GM18507 (cell line): ENCODE measurements around the gene MECP2.

ENCODE experiments used
- DNase-seq: peaks from one replicate; pipeline ENCODE4 v3.0.0; 2011; ENCODE audit warnings: low read depth; ENCODE audit not compliant: insufficient read length; ENCODE audit errors: extremely low spot score
- FAIRE-seq: peaks from 2 replicates; lab custom pipeline; 2011; peaks lifted over from hg19 to GRCh38; lab: Jason Lieb, UNC

Gene MECP2

DNA sequence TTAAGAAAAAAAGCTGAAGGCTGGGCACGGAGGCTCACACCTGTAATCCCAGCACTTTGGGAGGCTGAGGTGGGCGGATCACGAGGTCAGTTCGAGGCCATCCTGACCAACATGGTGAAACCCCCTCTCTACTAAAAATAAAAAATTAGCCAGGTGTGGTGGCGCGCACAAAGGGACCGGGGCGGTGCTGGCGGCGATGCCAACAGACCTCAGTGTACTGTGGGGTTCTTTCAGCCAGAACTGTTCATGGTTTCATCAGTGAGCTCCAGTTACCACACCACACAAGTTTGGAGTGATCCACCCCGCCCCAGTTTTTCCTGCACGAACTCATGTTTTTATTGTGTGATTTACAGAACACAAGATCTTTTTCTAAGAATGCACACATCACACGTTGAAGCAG is 56.7 kb downstream of the MECP2 start:
- no peak for FAIRE-seq

DNA sequence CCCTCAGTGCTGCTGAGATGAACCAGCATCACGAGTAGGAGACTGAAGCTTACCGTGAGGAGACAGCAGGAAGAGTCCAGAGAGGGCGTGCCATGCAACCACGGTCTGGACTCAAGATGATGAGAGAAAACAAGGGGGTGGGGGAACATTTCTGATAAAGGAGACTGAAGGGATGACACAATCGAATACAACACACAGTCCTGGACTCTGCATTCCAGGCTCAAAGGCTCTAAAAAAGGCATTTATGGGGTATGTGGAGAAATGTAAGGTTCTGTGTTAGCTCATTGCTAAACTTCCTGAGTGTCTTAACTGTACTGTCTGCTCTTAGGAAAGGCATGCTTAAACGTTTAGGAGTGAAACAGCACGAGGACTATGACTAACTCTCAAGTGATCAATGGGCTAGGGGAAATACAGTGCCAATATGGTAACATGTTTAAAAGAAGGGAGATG is 57.2 kb downstream of the MECP2 start:
- FAIRE-seq, result peak; percentile 65

More for the DNA sequence above, 56.7 kb downstream of the MECP2 start:
- DNase-seq, result no peak

DNA sequence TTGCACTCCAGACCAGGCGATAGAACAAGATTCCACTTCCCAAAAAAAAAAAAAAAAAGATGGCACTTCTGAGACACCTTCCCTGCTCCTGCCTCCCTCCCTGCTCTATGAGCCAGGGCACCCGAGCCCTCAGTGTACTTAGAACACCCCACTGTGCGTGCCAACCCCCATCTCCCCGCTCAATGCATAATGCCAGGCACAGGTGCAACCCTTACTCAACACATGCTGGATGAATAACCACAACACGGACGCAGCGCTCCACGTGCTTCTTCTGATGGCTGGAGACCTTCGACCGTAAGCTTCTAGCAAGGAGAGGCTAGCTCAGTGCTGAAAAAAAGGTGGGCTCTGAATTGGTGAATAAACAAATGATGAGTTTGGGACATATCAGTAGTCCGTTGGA is 57.9 kb downstream of the MECP2 start:
- no peak for FAIRE-seq
- DNase-seq, result no peak

More for the DNA sequence above, 57.2 kb downstream of the MECP2 start:
- no peak for DNase-seq

DNA sequence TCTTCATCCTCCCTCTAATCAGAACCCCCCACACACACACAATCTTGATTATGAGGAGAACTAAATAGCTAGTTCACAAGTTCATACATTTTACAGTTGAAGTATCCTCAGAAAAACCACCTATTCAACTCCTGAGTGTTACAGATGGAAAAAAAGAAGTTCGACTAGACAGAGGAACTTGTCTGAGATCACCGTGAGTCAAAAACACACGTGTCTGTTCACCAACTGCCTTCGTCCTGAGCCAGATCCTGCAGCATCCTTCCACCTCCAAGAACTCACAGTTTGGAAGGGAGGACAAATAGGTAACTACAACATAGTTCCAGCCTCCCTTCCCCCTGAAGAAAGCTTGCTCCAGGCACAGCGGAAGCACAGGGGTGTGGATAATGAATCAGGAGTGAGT is 58.9 kb downstream of the MECP2 start:
- DNase-seq (no peak), FAIRE-seq (no peak)

DNA sequence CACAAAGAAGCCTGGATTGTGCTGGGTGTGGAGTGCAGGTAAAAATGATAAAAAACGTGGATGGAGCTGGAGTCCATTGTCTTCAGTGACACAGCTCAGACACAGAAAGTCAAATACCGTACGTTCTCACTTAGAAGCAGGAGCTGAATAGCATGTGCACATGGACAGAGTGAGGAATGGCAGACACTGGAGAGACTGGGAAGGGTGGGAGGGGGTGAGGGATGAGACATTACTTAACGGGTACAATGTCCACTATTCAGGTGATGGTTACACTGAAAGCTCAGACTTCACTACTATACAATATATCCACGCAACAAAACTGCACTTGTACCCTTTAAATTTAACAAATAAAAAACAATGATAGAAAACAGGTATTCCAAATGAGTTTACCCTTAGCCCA is 59.8 kb downstream of the MECP2 start:
- FAIRE-seq (no peak), DNase-seq (no peak)

DNA sequence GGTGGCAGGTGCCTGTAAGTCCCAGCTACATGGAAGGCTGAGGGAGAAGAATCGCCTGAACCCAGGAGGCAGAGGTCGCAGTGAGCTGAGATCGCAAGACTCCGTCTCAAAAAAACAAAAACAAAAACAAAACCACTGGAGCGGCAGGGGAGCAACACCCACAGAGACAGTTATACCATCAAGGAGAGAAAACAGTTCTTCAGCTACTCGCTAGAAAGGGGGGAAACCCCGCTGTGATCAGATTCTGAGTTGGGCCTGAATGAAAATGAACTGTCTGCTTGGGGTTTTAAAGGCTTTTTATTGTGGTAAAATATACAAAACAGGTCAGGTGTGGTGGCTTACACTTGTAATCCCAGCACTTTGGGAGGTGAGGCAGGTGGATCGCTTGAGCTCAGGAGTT is 61.0 kb downstream of the MECP2 start:
- DNase-seq (no peak), FAIRE-seq (peak; percentile 48)

DNA sequence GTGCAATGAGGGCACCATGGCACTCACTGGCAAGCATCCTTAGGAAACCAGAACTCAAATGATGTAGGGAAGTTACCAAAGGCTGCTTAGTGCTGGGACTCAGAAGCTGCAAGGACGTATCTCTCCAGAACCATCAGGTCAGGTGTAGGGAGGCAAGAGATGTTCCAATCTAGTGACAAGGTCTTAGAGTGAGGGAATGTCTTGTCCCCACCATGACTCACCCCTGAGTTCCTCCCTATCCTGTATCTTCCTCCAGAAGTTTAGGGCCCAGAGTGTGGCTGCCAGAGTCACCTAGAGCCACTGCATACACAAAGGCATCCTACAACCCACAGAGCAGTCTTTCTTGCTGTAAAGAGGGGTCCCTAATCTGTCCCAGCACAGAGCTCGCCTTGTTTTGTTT is 63.7 kb downstream of the MECP2 start:
- FAIRE-seq, result no peak
- DNase-seq, result no peak

DNA sequence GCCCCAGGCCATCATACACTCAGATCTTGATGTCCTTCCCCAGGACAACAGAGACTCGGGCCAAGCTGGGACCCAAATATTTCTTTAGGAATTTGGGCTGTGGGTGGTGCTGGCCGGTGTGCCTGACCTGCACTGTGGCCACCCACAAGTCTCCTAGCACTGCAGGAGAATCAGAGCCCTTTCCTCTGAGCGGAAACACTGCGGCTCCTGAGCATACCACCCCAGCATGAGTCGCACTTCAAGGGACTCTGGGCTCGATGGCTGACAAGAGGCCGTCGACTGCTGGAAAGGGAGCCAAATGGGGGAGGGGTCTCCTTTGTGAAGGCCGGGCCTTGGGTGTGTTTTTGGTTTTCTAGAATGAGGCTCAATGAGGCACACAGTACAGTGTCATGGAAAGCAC is 64.9 kb downstream of the MECP2 start:
- no peak for DNase-seq
- no peak for FAIRE-seq

DNA sequence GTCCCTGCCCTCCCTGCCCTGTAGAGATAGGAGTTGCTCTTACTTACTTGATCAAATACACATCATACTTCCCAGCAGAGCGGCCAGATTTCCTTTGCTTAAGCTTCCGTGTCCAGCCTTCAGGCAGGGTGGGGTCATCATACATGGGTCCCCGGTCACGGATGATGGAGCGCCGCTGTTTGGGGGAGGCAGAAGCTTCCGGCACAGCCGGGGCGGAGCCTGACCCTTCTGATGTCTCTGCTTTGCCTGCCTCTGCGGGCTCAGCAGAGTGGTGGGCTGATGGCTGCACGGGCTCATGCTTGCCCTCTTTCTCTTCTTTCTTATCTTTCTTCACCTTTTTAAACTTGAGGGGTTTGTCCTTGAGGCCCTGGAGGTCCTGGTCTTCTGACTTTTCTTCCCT is 65.4 kb downstream of the MECP2 start:
- DNase-seq (no peak), FAIRE-seq (no peak)

DNA sequence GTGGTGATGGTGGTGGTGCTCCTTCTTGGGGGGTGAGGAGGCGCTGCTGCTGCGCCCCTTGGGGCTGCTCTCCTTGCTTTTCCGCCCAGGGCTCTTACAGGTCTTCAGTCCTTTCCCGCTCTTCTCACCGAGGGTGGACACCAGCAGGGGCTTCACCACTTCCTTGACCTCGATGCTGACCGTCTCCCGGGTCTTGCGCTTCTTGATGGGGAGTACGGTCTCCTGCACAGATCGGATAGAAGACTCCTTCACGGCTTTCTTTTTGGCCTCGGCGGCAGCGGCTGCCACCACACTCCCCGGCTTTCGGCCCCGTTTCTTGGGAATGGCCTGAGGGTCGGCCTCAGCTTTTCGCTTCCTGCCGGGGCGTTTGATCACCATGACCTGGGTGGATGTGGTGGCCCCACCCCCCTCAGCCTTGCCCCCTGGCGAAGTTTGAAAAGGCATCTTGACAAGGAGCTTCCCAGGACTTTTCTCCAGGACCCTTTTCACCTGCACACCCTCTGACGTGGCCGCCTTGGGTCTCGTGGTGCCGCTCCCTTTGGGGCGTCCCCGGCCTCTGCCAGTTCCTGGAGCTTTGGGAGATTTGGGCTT is 66.7 kb downstream of the MECP2 start:
- DNase-seq (no peak), FAIRE-seq (no peak)

DNA sequence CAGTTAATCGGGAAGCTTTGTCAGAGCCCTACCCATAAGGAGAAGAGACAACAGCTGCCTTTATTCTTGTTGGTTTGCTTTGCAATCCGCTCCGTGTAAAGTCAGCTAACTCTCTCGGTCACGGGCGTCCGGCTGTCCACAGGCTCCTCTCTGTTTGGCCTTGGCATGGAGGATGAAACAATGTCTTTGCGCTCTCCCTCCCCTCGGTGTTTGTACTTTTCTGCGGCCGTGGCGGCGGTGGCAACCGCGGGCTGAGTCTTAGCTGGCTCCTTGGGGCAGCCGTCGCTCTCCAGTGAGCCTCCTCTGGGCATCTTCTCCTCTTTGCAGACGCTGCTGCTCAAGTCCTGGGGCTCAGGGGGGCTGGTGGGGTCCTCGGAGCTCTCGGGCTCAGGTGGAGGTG is 67.3 kb downstream of the MECP2 start:
- FAIRE-seq, result no peak

DNA sequence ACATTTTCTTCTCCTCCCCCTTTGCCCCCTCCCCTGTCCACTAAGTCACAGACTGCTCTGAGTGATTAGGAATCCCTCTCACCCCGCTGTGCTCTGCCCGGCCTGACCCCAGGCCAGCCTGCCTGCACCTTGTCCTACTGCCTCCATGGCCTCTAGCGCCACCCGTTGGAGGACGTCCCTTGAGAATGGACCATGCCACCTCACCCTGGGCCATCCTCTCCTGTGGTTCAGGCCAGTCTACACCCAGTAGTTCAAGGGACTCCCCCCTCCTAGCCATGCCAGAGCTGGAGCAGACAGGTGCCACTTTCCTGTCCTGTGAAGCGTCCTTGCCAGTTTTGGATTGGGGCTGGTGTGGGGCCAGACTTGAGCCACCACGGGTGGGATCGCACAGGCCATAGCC is 68.1 kb downstream of the MECP2 start:
- no peak for DNase-seq
- no peak for FAIRE-seq

More for the DNA sequence above, 67.3 kb downstream of the MECP2 start:
- DNase-seq, result no peak

DNA sequence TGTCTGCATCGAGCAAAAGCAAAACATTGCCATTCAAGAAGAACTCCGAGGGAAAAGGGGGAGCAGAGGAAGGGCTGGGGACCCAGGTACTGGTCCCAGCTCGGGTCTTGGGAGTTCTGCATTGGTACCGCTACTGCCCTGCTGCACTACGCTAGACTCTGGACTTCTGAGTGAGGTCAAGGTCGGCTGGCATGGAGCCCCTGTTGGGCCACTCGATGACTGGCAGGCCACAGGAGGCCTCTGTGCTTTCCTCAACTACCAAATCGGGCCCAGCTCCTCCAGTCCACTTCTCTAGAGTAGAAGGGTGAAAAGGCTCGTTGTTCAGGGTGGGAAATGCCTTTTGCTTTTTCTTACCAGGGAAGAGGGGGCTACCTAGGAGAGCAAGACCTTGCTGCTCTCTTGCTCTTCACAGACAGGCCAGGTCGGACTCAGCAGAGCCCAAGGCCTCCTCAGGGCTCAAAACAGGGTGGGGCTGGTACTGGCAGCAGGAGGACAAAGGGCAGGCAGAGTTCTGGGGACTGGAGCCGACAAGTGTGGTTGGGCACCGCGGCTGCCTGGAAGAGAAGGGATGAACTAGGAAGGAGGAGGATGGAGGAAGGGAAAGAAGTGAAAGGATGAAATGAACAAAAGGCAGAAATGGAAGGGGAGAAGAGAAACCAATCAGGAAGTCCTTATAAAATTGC is 68.9 kb downstream of the MECP2 start:
- DNase-seq (no peak), FAIRE-seq (no peak)

DNA sequence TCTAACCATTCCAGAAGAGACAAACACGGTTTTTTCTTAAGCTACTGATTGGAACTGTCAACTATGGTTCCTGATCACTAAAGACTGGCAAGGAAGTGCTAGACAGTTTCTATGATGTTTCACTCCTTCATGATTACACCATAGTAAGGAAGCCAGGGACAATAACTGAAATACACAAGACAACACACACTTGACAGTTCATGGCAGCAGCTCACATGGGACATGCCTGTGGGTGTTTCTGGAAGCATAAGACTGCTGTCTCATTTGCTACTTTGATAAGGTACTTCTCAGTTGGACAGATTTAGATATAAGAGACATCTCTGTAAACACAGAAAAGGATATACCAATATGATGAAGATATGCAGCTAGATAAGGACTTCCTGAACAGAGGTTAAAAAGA is 69.5 kb downstream of the MECP2 start:
- DNase-seq (no peak), FAIRE-seq (peak; percentile 9)

DNA sequence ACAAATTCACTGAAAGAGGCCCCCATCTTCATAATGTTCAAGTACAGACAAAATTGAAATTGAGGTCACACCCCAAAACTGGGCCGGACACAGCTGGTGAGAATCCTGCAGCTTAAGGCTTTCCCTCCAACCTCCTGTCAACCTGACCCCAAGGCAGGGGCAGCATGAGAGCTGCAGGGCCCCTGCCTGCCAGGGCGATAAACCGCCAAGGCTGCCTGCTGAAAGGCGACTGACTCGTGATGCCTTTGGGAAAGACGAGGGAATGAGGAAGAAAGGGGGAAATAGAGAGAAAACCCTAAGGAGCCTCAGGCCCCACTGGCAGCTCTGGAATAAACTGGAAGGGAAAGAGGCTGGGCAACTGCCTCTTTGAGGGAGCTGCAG is 70.5 kb downstream of the MECP2 start:
- DNase-seq, result no peak
- FAIRE-seq, result no peak

DNA sequence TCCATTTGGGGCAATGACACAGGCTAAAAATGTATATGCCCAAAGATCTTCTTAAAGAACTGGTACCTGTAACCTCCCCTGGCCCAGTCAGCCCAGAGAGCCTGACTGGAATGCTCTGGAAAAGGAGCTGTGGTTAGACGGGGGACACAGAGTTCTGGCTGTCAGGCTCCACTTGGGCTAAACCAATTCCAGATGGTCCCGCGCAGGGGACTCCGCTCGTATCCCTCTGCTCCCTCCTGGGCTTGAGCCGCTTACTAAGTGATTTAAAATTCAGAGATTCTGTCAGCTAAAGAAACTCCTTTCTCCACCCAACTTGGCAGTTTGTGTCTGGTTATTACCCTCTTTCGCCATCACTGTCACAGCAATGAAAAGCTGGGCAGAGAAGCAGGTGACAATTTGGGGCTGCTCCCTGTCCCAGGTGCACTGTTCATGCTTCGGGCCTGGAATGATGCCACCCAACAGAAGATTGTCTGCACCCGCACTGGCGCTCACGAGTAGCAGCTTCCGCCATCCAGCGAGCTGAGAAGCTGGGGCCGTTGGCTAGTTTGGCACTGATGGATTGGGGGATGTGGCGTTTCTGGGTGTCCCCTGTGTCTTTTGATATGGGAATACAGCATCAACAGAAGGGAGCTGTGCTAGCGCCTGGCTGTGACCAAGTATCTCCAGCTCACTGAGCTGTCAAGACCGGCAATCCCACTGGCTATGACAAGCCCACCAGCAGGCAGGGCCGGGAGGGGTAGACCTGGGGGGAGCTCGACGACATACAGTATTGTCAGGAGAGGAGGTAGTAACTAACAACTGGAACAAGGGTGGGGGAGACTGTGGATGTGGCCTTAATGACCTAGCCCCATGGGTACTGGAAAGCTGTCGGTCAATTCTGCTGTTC is 71.1 kb downstream of the MECP2 start:
- FAIRE-seq, result no peak
- DNase-seq, result no peak

DNA sequence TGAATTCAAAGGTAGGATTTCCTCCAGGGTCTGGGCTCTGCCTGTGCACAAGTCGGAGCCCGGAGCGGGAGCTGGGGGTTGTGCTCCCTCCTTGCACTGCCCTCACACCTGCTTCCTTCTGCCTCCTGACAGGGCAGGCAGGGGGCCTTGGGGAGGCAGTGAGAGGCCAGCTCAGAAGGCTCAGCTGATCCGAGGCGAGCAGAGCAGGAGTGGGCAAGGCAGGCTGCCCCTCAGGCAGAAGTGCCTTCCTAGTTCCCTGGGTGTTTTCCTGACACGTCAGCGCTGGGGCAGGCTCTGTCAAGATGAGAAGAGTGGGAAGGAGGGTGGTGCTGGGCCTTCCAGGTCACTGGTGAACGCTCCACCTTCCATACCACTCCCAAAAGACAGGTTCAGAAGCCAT is 72.3 kb downstream of the MECP2 start:
- FAIRE-seq (no peak), DNase-seq (no peak)

DNA sequence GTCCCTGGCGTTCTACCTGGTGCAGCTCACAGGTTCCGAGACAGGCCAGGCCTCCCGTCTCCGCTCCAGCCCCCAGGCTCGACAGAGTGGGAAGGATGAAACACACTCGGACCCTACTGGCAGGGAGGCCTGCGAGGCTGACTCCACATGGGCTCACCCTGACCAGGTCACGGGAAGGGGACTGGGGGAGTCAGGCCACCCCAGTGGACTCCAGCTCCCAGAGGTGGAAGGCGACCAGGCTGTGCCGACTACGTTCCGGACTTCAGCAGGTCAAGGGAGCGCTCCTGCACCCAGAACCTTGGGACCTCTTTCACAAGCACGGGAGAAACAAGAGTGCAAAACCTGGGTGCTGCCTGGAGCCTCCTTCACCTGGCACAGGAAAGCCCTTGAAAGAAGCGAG is 73.2 kb downstream of the MECP2 start:
- DNase-seq (no peak), FAIRE-seq (no peak)

DNA sequence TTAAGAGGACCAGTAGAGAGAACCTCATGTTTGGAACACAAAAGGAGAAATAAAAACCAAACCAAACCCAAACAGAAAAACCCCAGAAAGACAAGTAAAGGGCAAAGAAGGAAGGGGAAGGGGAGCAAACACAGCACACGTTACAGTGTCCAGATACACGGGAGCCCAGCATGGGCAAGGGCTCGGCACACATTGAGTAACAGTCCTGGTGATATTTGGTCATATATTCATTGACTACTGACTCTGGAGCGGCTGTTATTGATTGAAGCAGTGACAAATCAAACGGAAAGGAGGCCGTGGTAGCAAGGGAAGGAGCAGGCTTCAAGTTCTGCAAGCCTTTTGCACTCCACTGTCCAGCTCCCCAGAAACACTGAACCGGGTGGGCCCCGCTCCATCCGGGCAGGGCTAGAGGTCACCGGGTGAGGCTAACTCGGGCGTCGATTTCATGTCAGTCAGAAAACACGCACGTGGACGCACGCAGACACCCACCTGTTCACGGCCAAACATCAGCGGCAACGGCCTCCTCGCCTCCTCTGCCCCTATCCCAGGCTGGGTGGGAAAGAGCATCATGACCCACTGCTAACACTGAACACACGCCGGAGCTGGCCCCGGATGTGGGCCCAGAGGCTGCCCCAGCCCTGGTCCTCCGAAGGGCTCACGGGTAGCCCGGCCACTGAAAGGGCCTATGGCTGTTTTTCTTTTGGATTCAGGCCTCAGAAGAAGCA is 74.1 kb downstream of the MECP2 start:
- no peak for FAIRE-seq

DNA sequence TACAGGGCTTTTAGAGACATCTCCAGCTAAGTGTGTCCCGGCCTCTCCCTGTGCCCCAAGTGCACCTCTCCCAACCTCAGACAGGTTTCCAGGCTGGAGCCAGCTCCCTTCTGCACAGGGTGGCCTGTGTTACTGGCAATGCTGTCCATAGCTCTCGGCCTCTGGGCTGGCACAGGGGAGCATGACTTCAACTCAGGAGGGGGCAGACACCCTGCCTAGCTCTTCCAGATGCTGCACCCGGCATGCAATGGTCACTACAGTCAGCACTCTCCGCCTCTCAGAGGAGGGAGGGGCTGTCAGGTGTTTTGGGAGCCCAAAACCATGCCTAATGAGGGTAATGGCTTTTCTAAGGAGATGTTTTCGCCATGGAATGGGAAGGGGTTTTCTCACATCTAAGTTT is 75.4 kb downstream of the MECP2 start:
- FAIRE-seq, result no peak
- no peak for DNase-seq

More for the DNA sequence above, 74.1 kb downstream of the MECP2 start:
- no peak for DNase-seq
